Astrocyte (in vitro differentiated cells and primary cell): ENCODE data around the gene TELO2.

Experiments used
- CTCF ChIP-seq: IDR thresholded peaks from 2 replicates; pipeline ENCODE4 v1.5.1; 2011; ENCODE audit warnings: low read depth, mild to moderate bottlenecking, inconsistent platforms, low read length, moderate library complexity; ENCODE audit not compliant: insufficient read depth
- EZH2 ChIP-seq: IDR thresholded peaks from 2 replicates; pipeline ENCODE4 v1.6.1; 2012; ENCODE audit warnings: mild to moderate bottlenecking, low read length, inconsistent platforms; ENCODE audit not compliant: insufficient read depth

GRCh38 chr16:1460602-1461138 is 32.5 kb upstream of the TELO2 start:
- no peak for TF ChIP-seq CTCF
- no peak for TF ChIP-seq EZH2
